NCI-H1436 (cell line): Measurements from ENCODE around the gene EP300.
A peak's percentile ranks its signal among the peaks of the same experiment; 100 is the strongest.
"Not testable (repeated sequence)": the region's sequence is repeated elsewhere in the genome, so short reads cannot be mapped to it uniquely, and the experiment has no call there.

ENCODE experiments used
- DNase-seq: peaks from one replicate; lab custom pipeline; 2025; lab: John Stamatoyannopoulos, UW

The EP300 gene

GRCh38 chr22:41085842-41086241 is 6.5 kb upstream of the EP300 start:
- no peak for DNase-seq

GRCh38 chr22:41091132-41092022 is 1.0 kb upstream of the EP300 start:
- DNase-seq: peak; percentile 98

GRCh38 chr22:41092847-41093411 is 537 bp downstream of the EP300 start:
- DNase-seq: no peak

GRCh38 chr22:41094041-41094593 is 1.7 kb downstream of the EP300 start:
- no peak for DNase-seq

GRCh38 chr22:41096391-41096790 is 4.0 kb downstream of the EP300 start:
- DNase-seq: no peak

- DNase-seq: no peak
Observed at GRCh38 chr22:41096841-41097240, 4.4 kb downstream of the EP300 start.

GRCh38 chr22:41099036-41099435 is 6.6 kb downstream of the EP300 start:
- no peak for DNase-seq

GRCh38 chr22:41106122-41106968 is 14.0 kb downstream of the EP300 start:
- DNase-seq: no peak

GRCh38 chr22:41106969-41107325 is 14.6 kb downstream of the EP300 start:
- not testable (repeated sequence) for DNase-seq

GRCh38 chr22:41110968-41111367 is 18.6 kb downstream of the EP300 start:
- no peak for DNase-seq

GRCh38 chr22:41116342-41116741 is 23.9 kb downstream of the EP300 start:
- no peak for DNase-seq

- no peak for DNase-seq
Observed at GRCh38 chr22:41117127-41117965, 25.0 kb downstream of the EP300 start.

GRCh38 chr22:41123151-41123550 is 30.8 kb downstream of the EP300 start:
- no peak for DNase-seq

- DNase-seq: no peak
Observed at GRCh38 chr22:41124086-41124485, 31.7 kb downstream of the EP300 start.

GRCh38 chr22:41127451-41127850 is 35.1 kb downstream of the EP300 start:
- DNase-seq: no peak

GRCh38 chr22:41128606-41129005 is 36.2 kb downstream of the EP300 start:
- DNase-seq: no peak

- no peak for DNase-seq
Observed at GRCh38 chr22:41132550-41132949, 40.2 kb downstream of the EP300 start.

- DNase-seq: no peak
Observed at GRCh38 chr22:41140365-41140957, 48.1 kb downstream of the EP300 start.

- DNase-seq: not testable (repeated sequence)
Observed at GRCh38 chr22:41145921-41146320, 53.5 kb downstream of the EP300 start.

- DNase-seq: no peak
Observed at GRCh38 chr22:41146573-41146972, 54.2 kb downstream of the EP300 start.

GRCh38 chr22:41147722-41148121 is 55.3 kb downstream of the EP300 start:
- no peak for DNase-seq
